OCI-LY3 (cell line): ENCODE results near the gene THEMIS2.
"Not testable (repeated sequence)": the region's sequence is repeated elsewhere in the genome, so short reads cannot be mapped to it uniquely, and the experiment has no call there.

Experiments
- EZH2phosphoT487 ChIP-seq: fragments of 200-600 bp; shearing (Covaris generic); IDR thresholded peaks from 2 replicates; pipeline ENCODE4 v1.6.1; 2018; ENCODE audit warnings: antibody characterized with exemption, mixed run types, low read depth
- TF ChIP-seq, protein P1 (sequence below): fragments of 200-600, 300-600 bp; sonication (generic); IDR thresholded peaks from 2 replicates; pipeline ENCODE4 v1.5.1; 2014; ENCODE audit warnings: antibody characterized with exemption, low read length, low read depth

DNA sequence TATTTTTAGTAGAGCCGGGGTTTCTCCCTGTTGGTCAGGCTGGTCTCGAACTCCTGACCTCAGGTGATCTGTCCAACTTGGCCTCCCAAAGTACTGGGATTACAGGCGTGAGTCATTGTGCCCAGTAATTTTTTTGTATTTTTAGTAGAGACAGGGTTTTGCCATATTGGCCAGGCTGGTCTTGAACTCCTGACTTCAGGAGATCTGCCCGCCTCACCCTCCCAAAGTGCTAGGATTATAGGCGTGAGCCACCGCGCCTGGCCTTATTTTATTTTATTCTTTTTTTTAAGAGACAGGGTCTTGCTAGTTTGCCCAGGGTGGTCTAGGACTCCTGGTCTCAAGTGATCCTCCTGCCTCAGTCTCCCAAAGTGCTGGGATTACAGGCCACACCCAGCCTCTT is 1.3 kb upstream of the THEMIS2 start:
- TF ChIP-seq, protein P1, sequence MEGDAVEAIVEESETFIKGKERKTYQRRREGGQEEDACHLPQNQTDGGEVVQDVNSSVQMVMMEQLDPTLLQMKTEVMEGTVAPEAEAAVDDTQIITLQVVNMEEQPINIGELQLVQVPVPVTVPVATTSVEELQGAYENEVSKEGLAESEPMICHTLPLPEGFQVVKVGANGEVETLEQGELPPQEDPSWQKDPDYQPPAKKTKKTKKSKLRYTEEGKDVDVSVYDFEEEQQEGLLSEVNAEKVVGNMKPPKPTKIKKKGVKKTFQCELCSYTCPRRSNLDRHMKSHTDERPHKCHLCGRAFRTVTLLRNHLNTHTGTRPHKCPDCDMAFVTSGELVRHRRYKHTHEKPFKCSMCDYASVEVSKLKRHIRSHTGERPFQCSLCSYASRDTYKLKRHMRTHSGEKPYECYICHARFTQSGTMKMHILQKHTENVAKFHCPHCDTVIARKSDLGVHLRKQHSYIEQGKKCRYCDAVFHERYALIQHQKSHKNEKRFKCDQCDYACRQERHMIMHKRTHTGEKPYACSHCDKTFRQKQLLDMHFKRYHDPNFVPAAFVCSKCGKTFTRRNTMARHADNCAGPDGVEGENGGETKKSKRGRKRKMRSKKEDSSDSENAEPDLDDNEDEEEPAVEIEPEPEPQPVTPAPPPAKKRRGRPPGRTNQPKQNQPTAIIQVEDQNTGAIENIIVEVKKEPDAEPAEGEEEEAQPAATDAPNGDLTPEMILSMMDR, result not testable (repeated sequence)
- not testable (repeated sequence) for TF ChIP-seq EZH2phosphoT487
